ENCODE data around the gene CELSR1. TPM values are rescaled to one million over a fixed set of nuclear protein-coding genes. Genes with fewer than 3 reads are reported as not detected.

CELSR1 gene
- 1.1 and 4.3 TPM in 2 replicates for total RNA-seq (ENCODE audit: low replicate concordance)

DNA sequence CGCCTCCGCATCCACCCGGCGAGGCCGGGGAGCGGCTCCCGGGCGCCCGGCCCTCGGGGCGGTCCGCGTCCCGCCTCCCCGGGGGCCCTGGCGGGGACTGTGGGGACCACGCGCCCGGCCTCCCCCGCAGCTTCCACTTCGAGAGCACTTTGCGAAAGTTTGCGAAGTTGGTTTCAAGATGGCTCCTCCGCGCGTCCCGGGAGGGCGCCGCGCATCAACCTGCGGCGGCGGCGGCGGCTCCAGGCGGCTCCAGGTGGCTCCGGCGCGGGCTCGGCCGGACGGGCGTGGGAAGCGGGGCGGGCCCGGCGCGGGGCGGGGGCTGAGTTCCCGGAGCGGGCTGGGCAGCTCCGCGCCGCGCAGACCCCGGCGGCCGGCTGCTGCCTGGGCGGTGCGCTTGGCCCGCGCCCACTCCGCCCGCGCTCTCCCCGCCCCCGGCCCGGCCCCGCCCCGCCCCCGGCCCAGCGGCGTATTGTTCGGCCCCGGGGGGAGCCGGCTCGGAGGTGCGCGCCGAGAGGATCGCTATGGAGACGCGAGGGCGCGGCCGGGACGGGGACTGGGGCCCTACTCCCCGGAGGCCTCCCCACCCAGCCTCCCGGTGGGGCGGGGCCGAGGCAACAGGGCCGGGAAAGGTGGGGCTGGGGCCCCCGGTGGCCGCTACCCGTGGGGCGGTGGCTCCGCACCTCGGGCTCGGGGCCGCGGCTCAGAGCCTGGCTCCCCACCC, at the start of gene CELSR1:
CELSR1 (minus strand) TSS at position 396 of the 721 bp plus-strand sequence. CDS start 450 bp downstream, outside the sequence.
- H3K4me3 ChIP-seq (ENCODE audit: low read depth, low read length): peak within 1 kb of the TSS; percentile 53
- TF ChIP-seq, protein P1, sequence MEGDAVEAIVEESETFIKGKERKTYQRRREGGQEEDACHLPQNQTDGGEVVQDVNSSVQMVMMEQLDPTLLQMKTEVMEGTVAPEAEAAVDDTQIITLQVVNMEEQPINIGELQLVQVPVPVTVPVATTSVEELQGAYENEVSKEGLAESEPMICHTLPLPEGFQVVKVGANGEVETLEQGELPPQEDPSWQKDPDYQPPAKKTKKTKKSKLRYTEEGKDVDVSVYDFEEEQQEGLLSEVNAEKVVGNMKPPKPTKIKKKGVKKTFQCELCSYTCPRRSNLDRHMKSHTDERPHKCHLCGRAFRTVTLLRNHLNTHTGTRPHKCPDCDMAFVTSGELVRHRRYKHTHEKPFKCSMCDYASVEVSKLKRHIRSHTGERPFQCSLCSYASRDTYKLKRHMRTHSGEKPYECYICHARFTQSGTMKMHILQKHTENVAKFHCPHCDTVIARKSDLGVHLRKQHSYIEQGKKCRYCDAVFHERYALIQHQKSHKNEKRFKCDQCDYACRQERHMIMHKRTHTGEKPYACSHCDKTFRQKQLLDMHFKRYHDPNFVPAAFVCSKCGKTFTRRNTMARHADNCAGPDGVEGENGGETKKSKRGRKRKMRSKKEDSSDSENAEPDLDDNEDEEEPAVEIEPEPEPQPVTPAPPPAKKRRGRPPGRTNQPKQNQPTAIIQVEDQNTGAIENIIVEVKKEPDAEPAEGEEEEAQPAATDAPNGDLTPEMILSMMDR (IDR thresholded peaks at IDR 0.05; ENCODE audit: insufficient read depth, low read length): no peak
- peak; percentile 13 for DNase-seq (ENCODE audit: low read depth)

DNA sequence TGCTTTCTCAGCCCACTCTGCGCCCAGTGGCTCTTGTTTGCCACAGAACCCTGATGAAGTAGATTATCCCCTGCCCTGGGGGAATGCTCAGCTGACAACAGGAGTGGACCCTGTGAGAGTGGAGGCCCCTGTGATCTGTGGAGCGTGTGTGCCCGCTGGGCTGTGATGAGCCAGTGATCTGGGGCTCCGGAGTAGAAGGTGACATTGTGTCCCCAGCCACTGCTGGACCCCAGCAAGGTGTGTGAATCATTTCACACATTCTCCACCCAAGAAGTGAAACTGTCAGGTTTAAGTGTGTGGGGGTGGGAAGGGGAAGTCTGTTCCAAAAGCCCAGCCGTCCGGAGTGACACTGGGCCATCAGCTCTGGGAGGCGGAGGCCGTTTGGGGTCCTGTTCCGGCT, 49.6 kb upstream of the CELSR1 start:
- TF ChIP-seq, protein P1 (IDR thresholded peaks at IDR 0.05; ENCODE audit: insufficient read depth, low read length): no peak
- no peak overlapping the region for H3K4me3 ChIP-seq (ENCODE audit: low read depth, low read length)
- no peak for DNase-seq (ENCODE audit: low read depth)

GRCh38 chr22:46586531-46587011, 49.2 kb upstream of the CELSR1 start:
- no peak for DNase-seq (ENCODE audit: low read depth)
- no peak overlapping the region for H3K4me3 ChIP-seq (ENCODE audit: low read depth, low read length)
- TF ChIP-seq, protein P1 (IDR thresholded peaks at IDR 0.05; ENCODE audit: insufficient read depth, low read length): no peak

DNA sequence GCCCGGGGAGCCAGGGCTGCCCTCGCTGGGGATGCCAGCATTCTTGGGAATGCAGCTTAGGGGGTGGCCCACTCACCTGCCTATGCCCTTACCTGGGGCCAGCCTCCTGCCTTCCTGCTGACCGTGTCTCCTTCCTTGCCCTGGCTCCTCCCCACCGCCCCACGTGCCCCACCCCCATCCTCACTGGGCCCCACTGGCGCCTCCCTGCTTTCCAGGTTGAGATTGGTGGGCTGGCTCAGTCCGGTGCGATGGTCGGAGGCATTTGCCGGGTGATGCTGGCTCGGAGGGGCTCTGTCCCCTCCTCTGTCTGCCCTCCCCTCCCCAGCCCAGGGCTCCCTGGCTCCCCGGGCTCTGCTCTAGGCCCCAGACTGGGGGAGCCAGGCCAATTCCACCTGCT, 48.7 kb upstream of the CELSR1 start:
- TF ChIP-seq, protein P1 (IDR thresholded peaks at IDR 0.05; ENCODE audit: insufficient read depth, low read length): no peak
- no peak for DNase-seq (ENCODE audit: low read depth)

DNA sequence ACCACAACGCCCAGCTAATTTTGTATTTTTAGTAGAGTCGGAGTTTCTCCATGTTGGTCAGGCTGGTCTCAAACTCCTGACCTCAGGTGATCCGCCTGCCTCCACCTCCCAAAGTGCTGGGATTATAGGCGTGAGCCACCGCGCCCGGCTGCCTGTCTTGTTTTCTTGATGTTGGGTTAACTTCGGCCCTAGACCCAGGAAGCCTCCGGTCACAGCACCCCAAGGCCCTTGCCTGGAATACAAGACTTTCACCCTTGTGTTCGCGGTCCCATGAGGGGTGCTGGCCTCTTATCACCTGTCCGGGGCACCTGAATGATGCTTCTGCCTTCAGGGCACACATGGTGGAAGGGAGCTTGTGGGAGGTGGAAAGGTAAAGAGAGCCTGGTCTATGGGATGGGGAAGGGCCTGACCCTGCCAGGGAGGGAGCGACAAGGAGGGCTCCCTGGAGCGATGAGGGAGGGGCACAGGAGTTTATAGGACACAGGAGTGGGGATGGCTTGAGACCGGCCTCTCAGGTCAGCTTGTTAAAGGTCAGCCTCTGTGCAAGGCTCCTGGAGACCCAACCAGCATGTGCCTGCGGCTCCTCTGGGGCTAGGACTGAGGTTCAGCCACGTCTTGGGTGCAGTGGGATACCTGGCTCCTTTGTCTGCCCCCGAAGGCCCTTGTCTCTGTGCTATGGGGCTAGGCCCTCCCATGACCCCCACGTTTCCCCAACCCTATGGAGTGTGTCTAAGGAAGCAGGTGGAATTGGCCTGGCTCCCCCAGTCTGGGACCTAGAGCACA, 48.1 kb upstream of the CELSR1 start:
- no peak overlapping the region for H3K4me3 ChIP-seq (ENCODE audit: low read depth, low read length)
- TF ChIP-seq, protein P1 (IDR thresholded peaks at IDR 0.05; ENCODE audit: insufficient read depth, low read length): no peak

More for the DNA sequence above, 48.7 kb upstream of the CELSR1 start:
- no peak overlapping the region for H3K4me3 ChIP-seq (ENCODE audit: low read depth, low read length)

GRCh38 chr22:46584081-46584921, 46.9 kb upstream of the CELSR1 start:
- H3K4me3 ChIP-seq (ENCODE audit: low read depth, low read length): no peak overlapping the region
- no peak for DNase-seq (ENCODE audit: low read depth)
- TF ChIP-seq, protein P1 (IDR thresholded peaks at IDR 0.05; ENCODE audit: insufficient read depth, low read length): no peak

More for the DNA sequence above, 48.1 kb upstream of the CELSR1 start:
- DNase-seq (ENCODE audit: low read depth): no peak
